Measurements from ENCODE around the gene BRMS1. TPM values are rescaled to one million over a fixed set of nuclear protein-coding genes. Genes with fewer than 3 reads are reported as not detected.
"Not testable (repeated sequence)": the region's sequence is repeated elsewhere in the genome, so short reads cannot be mapped to it uniquely, and the experiment has no call there.

BRMS1 gene
- total RNA-seq, 2 experiments from 2014 or later = 24.0 to 25.3 TPM

- Mint-ChIP-seq H3K27ac (peak overlapping the region; percentile 17), H3K4me1 (ENCODE audit: low read depth) (peaks cover 60% of the 10 kb centered on the region), H3K36me3 (ENCODE audit: low read depth) (no peaks in the 10 kb centered on the region), H3K27me3 (ENCODE audit: low read depth) (no peaks in the 10 kb centered on the region), H3K9me3 (peaks cover 5% of the 10 kb centered on the region), H3K4me3 (no peak overlapping the region)
- intact Hi-C loops (cut with micrococcal nuclease) = no loop called here
- CTCF ChIA-PET = interaction anchor here (4.1 kb wide), 1 partner anchor 12 kb away, joined by 23 read pairs; no protein-coding TSS in a partner anchor
- DNase-seq = no peak
Observed at GRCh38 chr11:66314561-66315497, 30.1 kb downstream of the BRMS1 start.

DNA sequence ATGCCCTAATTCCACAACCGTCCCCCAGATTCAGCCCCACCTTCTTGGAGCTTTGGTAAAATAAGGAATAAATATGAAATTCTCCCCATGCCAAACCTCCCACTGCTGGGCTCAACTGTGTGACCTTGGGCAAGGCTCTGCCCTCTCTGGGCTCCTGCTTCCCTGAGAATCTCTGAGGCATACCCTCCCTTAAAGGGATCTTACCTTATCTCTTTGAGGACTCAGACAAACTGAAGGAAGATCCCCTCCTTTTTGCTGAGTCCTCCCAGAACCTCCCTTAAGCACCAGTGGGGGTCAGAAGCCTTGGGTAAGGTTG lies 30.8 kb downstream of the BRMS1 start:
- H3K27ac Mint-ChIP-seq = peak overlapping the region; percentile 63
- CTCF ChIA-PET = interaction anchor here (1.0 to 4.1 kb wide), 2 partner anchors 13 to 18 kb away, joined by 3 to 23 read pairs; no protein-coding TSS in a partner anchor
- DNase-seq = no peak
- H3K4me3 Mint-ChIP-seq = peak overlapping the region; percentile 59
- no peaks in the 10 kb centered on the region for H3K36me3 Mint-ChIP-seq (ENCODE audit: low read depth)
- H3K4me1 Mint-ChIP-seq (ENCODE audit: low read depth) = peaks cover 54% of the 10 kb centered on the region
- peaks cover 2% of the 10 kb centered on the region for H3K9me3 Mint-ChIP-seq
- no peaks in the 10 kb centered on the region for H3K27me3 Mint-ChIP-seq (ENCODE audit: low read depth)
- intact Hi-C loops (cut with micrococcal nuclease) = no loop called here

GRCh38 chr11:66313321-66314185 lies 31.4 kb downstream of the BRMS1 start:
- no peaks in the 10 kb centered on the region for H3K9me3 Mint-ChIP-seq
- intact Hi-C loops (cut with micrococcal nuclease) = no loop called here
- CTCF ChIA-PET = interaction anchor here (1.0 to 4.8 kb wide), 9 partner anchors 9 to 245 kb away, joined by 3 to 85 read pairs (median 9); partner anchors contain the start of genes B4GAT1 and BRMS1
- DNase-seq = no peak
- H3K4me3 Mint-ChIP-seq = peak overlapping the region; percentile 92
- peak overlapping the region; percentile 93 for H3K27ac Mint-ChIP-seq
- H3K4me1 Mint-ChIP-seq (ENCODE audit: low read depth) = peaks cover 48% of the 10 kb centered on the region
- H3K36me3 Mint-ChIP-seq (ENCODE audit: low read depth) = no peaks in the 10 kb centered on the region
- no peaks in the 10 kb centered on the region for H3K27me3 Mint-ChIP-seq (ENCODE audit: low read depth)

DNA sequence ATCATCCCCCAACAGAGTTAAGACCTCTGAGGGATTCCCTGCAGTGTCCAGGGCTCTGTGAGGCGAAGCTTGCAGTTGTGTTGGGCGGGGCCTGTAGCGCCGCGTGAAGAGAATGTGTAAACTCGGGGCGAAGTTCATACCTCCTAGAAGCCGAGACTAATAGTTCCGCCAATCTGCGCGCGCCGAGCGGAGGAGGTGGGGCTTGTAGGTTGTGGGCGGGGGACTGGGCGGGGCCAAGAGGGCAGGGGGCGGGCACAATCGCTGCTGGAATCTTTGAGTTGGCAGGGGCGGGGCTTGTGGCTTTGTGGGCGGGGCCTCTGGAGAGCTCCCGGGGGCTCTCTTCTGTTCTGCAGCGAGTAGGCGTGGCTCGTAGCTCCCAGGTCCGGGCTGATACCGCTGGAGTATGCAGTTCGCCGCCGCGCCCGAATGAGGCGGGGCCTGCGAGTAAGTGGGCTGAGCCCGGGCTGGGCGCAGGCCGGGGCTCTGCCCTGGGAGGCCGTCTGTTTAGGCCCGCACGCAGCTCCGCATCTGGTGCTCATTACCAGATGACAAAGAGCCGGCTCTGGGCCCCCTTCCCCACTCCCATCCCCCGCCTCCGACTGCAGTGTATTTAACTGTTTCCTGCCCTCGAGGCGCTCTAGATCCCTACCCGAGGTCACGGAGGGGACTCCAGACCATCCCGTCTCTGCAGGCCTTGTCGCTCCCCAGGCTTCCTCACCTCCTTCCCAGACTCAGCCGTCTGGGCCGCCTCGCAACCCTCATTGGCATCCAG lies 32.2 kb downstream of the BRMS1 start:
- CTCF ChIA-PET = interaction anchor here (0.6 to 4.8 kb wide), 18 partner anchors 9 to 327 kb away, joined by 3 to 85 read pairs (median 4); partner anchors contain the start of genes B4GAT1, BRMS1, MRPL11 and RIN1
- H3K27me3 Mint-ChIP-seq (ENCODE audit: low read depth) = no peaks in the 10 kb centered on the region
- intact Hi-C loops (cut with micrococcal nuclease) = loop anchor here (1.0 kb wide), 7 partner anchors 16 to 127 kb away; partner anchors contain the start of genes BRMS1, RAB1B and YIF1A

DNA sequence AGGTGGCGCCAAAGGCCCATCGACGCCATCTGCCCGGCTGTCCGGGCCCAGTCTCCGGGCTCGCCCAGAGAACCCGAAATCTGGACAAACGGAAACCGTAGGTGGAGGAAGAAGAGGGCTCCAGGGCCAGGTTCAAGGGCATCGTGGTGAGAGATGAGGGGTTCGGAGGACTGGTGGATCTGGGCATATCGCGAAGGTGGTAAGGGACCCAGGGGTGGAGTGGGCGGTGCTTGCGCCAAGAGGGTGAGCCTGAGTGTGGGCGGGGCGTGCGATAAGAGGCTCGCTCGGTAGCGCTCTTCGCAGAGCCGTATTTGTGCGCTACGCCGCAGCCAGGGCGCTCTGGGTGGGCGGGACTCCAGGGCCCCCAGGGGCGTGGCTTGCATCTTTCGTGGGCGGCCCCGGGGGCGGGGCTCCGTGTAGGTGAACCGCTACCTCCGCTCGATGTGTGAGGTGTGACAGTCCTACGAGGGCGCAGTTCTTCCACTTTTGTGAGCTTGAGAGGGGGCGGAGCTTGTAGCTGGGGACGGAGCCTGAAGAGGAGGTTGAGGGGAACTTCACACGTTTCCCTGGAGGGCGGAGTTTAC lies 32.8 kb downstream of the BRMS1 start:
- CTCF ChIA-PET = interaction anchor here (0.6 to 4.8 kb wide), 34 partner anchors 10 to 617 kb away, joined by 3 to 85 read pairs (median 4); partner anchors contain the start of genes B4GAT1, BRMS1, MRPL11 and RBM4B
- H3K27me3 Mint-ChIP-seq (ENCODE audit: low read depth) = no peaks in the 10 kb centered on the region
- no peaks in the 10 kb centered on the region for H3K9me3 Mint-ChIP-seq
- intact Hi-C loops (cut with micrococcal nuclease) = loop anchor here (1.0 kb wide), 7 partner anchors 16 to 127 kb away; partner anchors contain the start of genes BRMS1, RAB1B and YIF1A
- H3K36me3 Mint-ChIP-seq (ENCODE audit: low read depth) = no peaks in the 10 kb centered on the region
- peak overlapping the region; percentile 93 for H3K27ac Mint-ChIP-seq
- peaks cover 33% of the 10 kb centered on the region for H3K4me1 Mint-ChIP-seq (ENCODE audit: low read depth)
- H3K4me3 Mint-ChIP-seq = peak overlapping the region; percentile 92
- DNase-seq = peak; percentile 96

More for the DNA sequence above, 32.2 kb downstream of the BRMS1 start:
- Mint-ChIP-seq H3K4me3 (peak overlapping the region; percentile 92), H3K9me3 (no peaks in the 10 kb centered on the region), H3K4me1 (ENCODE audit: low read depth) (peaks cover 40% of the 10 kb centered on the region), H3K27ac (peak overlapping the region; percentile 93), H3K36me3 (ENCODE audit: low read depth) (no peaks in the 10 kb centered on the region)
- peak; percentile 99 for DNase-seq

GRCh38 chr11:66311470-66311964 lies 33.4 kb downstream of the BRMS1 start:
- Mint-ChIP-seq H3K27me3 (ENCODE audit: low read depth) (no peaks in the 10 kb centered on the region), H3K4me1 (ENCODE audit: low read depth) (peaks cover 33% of the 10 kb centered on the region), H3K27ac (peak overlapping the region; percentile 93), H3K9me3 (no peaks in the 10 kb centered on the region), H3K36me3 (ENCODE audit: low read depth) (no peaks in the 10 kb centered on the region), H3K4me3 (peak overlapping the region; percentile 92)
- CTCF ChIA-PET = interaction anchor here (0.6 to 4.8 kb wide), 33 partner anchors 10 to 617 kb away, joined by 3 to 85 read pairs (median 4); partner anchors contain the start of genes B4GAT1, BRMS1, MRPL11 and RBM4B
- intact Hi-C loops (cut with micrococcal nuclease) = no loop called here
- DNase-seq = no peak

- H3K4me1 Mint-ChIP-seq (ENCODE audit: low read depth) = peaks cover 28% of the 10 kb centered on the region
- H3K36me3 Mint-ChIP-seq (ENCODE audit: low read depth); H3K27ac Mint-ChIP-seq; intact Hi-C loops (cut with micrococcal nuclease); H3K9me3 Mint-ChIP-seq; H3K27me3 Mint-ChIP-seq (ENCODE audit: low read depth); H3K4me3 Mint-ChIP-seq; DNase-seq: not testable (repeated sequence)
- CTCF ChIA-PET = interaction anchor here (0.6 to 4.8 kb wide), 28 partner anchors 9 to 439 kb away, joined by 3 to 85 read pairs (median 4); partner anchors contain the start of genes B4GAT1, BRMS1, RBM4B and RIN1
Observed at GRCh38 chr11:66310803-66311440, 34.0 kb downstream of the BRMS1 start.

DNA sequence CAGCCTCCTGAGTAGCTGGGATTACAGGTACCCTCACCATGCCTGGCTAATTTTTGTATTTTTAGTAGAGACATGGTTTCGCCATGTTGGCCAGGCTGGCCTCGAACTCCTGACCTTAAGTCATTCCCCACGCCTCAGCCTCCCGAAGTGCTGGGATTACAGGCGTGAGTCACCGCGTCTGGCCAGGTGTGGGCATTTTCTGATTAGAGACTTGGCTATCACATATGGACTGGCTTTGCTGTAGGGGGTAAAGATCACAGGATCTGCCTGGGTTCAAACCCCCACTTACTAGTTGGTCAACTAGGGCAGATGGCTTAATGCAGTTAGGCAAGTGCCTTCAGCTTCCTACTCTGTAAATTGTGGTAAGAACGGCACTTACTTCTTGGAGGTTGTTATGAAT lies 34.6 kb downstream of the BRMS1 start:
- no peak overlapping the region for H3K27ac Mint-ChIP-seq
- CTCF ChIA-PET = interaction anchor here (4.1 to 4.8 kb wide), 2 partner anchors 16 to 78 kb away, joined by 23 to 85 read pairs; no protein-coding TSS in a partner anchor
- H3K27me3 Mint-ChIP-seq (ENCODE audit: low read depth) = no peaks in the 10 kb centered on the region
- no peak overlapping the region for H3K4me3 Mint-ChIP-seq
- intact Hi-C loops (cut with micrococcal nuclease) = no loop called here
- no peaks in the 10 kb centered on the region for H3K36me3 Mint-ChIP-seq (ENCODE audit: low read depth)
- H3K4me1 Mint-ChIP-seq (ENCODE audit: low read depth) = peaks cover 23% of the 10 kb centered on the region
- no peak for DNase-seq
- H3K9me3 Mint-ChIP-seq = no peaks in the 10 kb centered on the region

- H3K4me1 Mint-ChIP-seq (ENCODE audit: low read depth) = peaks cover 16% of the 10 kb centered on the region
- no peak overlapping the region for H3K4me3 Mint-ChIP-seq
- CTCF ChIA-PET = interaction anchor here (4.8 kb wide), 1 partner anchor 79 kb away, joined by 85 read pairs; no protein-coding TSS in a partner anchor
- no peak for DNase-seq
- no peaks in the 10 kb centered on the region for H3K27me3 Mint-ChIP-seq (ENCODE audit: low read depth)
- no peak overlapping the region for H3K27ac Mint-ChIP-seq
- intact Hi-C loops (cut with micrococcal nuclease) = no loop called here
- no peaks in the 10 kb centered on the region for H3K9me3 Mint-ChIP-seq
- H3K36me3 Mint-ChIP-seq (ENCODE audit: low read depth) = no peaks in the 10 kb centered on the region
Observed at GRCh38 chr11:66309475-66309874, 35.4 kb downstream of the BRMS1 start.

GRCh38 chr11:66302656-66303055 lies 42.2 kb downstream of the BRMS1 start:
- H3K27me3 Mint-ChIP-seq (ENCODE audit: low read depth) = no peaks in the 10 kb centered on the region
- intact Hi-C loops (cut with micrococcal nuclease) = no loop called here
- H3K27ac Mint-ChIP-seq = no peak overlapping the region
- no peak overlapping the region for H3K4me3 Mint-ChIP-seq
- no peaks in the 10 kb centered on the region for H3K9me3 Mint-ChIP-seq
- H3K4me1 Mint-ChIP-seq (ENCODE audit: low read depth) = no peaks in the 10 kb centered on the region
- no peaks in the 10 kb centered on the region for H3K36me3 Mint-ChIP-seq (ENCODE audit: low read depth)
- CTCF ChIA-PET = interaction anchor here (0.6 to 2.9 kb wide), 4 partner anchors 9 to 129 kb away, joined by 3 to 10 read pairs (median 4); no protein-coding TSS in a partner anchor
- DNase-seq = no peak

Measured in activated naive CD4-positive, alpha-beta T cell treated with anti-CD3 and anti-CD28 coated beads for 36 hours (primary cell).